Thyroid gland (tissue), 4 donors: ENCODE results near the gene SORCS2.

ENCODE experiments used
- POLR2A ChIP-seq, 2 donors: fragments of 450-650 bp; IDR thresholded peaks; one replicate each; pipeline ENCODE4 v1.6.1; 2017; ENCODE audit warnings: antibody characterized with exemption in 2 of 2, mild to moderate bottlenecking in 2 of 2, moderate library complexity in 1 of 2
- TF ChIP-seq, protein P1 (sequence below), 6 experiments: fragments of 200-600 bp in 3 of 6; fragments of 450-650 bp in 3 of 6; sonication (generic) in 3 of 6; IDR thresholded peaks; one replicate each; pipeline ENCODE4 v1.5.1; 2016 to 2019; ENCODE audit warnings: antibody characterized with exemption in 6 of 6, mild to moderate bottlenecking in 2 of 6, inconsistent platforms in 1 of 6, moderate library complexity in 1 of 6

DNA sequence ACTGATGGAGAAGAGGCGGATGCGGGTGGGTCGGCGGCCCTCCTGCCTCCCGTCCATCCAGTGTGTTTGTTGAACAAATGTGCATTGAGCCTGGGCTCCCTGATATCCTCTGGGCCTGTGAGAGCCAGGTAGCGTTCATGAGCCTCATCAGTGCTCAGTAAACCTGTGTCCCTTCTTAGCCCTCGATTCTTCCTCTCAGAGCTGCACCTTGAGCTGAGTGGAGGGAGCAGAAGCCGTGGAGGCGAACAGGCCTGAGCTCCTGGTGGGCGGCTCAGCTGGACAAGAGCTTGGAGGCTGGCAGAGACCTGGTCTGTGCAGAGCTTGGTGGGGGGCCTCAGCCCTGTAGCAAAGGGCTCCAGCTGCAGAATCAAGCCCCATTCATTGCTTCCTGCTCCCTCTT is 112.1 kb downstream of the SORCS2 start:
- TF ChIP-seq, protein P1, sequence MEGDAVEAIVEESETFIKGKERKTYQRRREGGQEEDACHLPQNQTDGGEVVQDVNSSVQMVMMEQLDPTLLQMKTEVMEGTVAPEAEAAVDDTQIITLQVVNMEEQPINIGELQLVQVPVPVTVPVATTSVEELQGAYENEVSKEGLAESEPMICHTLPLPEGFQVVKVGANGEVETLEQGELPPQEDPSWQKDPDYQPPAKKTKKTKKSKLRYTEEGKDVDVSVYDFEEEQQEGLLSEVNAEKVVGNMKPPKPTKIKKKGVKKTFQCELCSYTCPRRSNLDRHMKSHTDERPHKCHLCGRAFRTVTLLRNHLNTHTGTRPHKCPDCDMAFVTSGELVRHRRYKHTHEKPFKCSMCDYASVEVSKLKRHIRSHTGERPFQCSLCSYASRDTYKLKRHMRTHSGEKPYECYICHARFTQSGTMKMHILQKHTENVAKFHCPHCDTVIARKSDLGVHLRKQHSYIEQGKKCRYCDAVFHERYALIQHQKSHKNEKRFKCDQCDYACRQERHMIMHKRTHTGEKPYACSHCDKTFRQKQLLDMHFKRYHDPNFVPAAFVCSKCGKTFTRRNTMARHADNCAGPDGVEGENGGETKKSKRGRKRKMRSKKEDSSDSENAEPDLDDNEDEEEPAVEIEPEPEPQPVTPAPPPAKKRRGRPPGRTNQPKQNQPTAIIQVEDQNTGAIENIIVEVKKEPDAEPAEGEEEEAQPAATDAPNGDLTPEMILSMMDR (IDR thresholded peaks at IDR 0.05) = no peak
- no peak for TF ChIP-seq POLR2A (IDR thresholded peaks at IDR 0.05)
